ENCODE results near the gene INAFM1.
A peak's percentile ranks its signal among the peaks of the same experiment; 100 is the strongest.

Gene INAFM1

GRCh38 chr19:47274071-47274890 lies at the start of gene INAFM1:
INAFM1 (plus strand) TSS chr19:47274885; CDS start chr19:47274920, 35 bp downstream.
- Histone ChIP-seq H3K36me3 (ENCODE audit: control insufficient read depth in 1 of 2, insufficient read depth in 2 of 2, low read length in 2 of 2) (peaks cover 8 to 26% of the 10 kb centered on the region in 2 donors), H3K27ac (ENCODE audit: low read length) (peak within 1 kb of the TSS; percentile 99), H3K4me3 (ENCODE audit: low read depth in 1 of 2, low read length in 2 of 2) (peak within 1 kb of the TSS; percentile 72 to 86), H3K9me3 (ENCODE audit: control insufficient read depth in 1 of 2, low read length in 2 of 2) (no peaks in the 10 kb centered on the region), H3K4me1 (ENCODE audit: control insufficient read depth in 1 of 2, insufficient read depth in 2 of 2, low read length in 2 of 2) (peaks cover 6 to 24% of the 10 kb centered on the region in 2 donors), H3K27me3 (ENCODE audit: low read depth, low read length) (no peaks in the 10 kb centered on the region)

- H3K9me3 ChIP-seq (ENCODE audit: control insufficient read depth in 1 of 2, low read length in 2 of 2) = no peaks in the 10 kb centered on the region
- H3K36me3 ChIP-seq (ENCODE audit: control insufficient read depth in 1 of 2, insufficient read depth in 2 of 2, low read length in 2 of 2) = peaks cover 4 to 16% of the 10 kb centered on the region in 2 donors
- H3K4me3 ChIP-seq (ENCODE audit: low read depth in 1 of 2, low read length in 2 of 2) = peak overlapping the region; percentile 52 to 95
- H3K4me1 ChIP-seq (ENCODE audit: control insufficient read depth in 1 of 2, insufficient read depth in 2 of 2, low read length in 2 of 2) = peaks cover 0 to 24% of the 10 kb centered on the region in 2 donors
- no peaks in the 10 kb centered on the region for H3K27me3 ChIP-seq (ENCODE audit: low read depth, low read length)
- peak overlapping the region; percentile 95 for H3K27ac ChIP-seq (ENCODE audit: low read length)
These were observed 48.8 kb upstream of the INAFM1 start for GRCh38 chr19:47225746-47226425.

DNA sequence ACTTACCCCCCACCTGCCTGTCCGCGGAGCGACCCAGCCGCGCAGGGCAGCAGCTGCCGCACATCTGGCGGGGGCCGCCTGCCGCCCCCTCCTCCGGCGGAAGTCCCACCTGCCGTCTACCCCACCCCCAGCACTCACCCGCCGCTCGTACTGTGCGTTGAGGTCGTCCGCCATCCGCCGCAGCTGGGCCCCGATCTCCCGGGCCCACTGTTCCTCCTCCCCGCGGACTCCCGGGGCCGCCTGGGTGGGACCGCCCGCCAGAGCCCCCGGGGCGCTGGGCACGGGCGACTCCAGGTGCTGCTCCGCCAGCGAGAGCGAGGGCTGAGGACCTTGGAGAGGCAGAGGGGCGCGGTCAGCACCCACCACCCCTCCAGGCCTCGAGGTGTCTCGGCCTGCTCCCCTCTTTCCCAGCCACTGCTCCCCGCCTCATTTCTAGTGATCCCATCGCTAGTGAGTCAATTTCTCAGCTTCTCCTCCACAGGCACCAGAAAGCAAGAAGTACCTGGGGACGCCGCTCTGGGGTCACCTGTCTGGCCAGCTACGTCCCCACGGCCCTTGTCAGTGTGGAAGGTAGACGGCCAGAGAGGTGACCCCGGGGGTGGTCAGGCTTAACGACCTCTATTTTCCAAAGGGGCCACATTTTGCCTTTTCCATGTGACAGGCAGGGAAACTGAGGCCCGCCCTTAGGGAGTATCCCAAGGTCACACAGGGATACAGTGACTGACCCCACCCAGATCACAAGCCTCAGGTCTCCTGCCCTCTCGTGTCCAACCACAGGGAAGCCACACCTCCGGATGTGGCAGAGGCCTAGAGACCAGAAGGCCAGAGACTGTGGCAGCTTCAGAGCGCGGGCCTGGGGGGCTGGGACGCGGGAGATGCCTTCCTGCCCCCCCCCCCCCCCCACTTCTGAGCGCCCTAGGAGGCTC lies 48.0 kb upstream of the INAFM1 start:
- Histone ChIP-seq H3K4me3 (ENCODE audit: low read depth in 1 of 2, low read length in 2 of 2) (peak overlapping the region; percentile 52 to 95), H3K27me3 (ENCODE audit: low read depth, low read length) (no peaks in the 10 kb centered on the region), H3K36me3 (ENCODE audit: control insufficient read depth in 1 of 2, insufficient read depth in 2 of 2, low read length in 2 of 2) (peaks cover 4 to 8% of the 10 kb centered on the region in 2 donors), H3K4me1 (ENCODE audit: control insufficient read depth in 1 of 2, insufficient read depth in 2 of 2, low read length in 2 of 2) (peaks cover 4 to 27% of the 10 kb centered on the region in 2 donors), H3K9me3 (ENCODE audit: control insufficient read depth in 1 of 2, low read length in 2 of 2) (no peaks in the 10 kb centered on the region), H3K27ac (ENCODE audit: low read length) (peak overlapping the region; percentile 95)

DNA sequence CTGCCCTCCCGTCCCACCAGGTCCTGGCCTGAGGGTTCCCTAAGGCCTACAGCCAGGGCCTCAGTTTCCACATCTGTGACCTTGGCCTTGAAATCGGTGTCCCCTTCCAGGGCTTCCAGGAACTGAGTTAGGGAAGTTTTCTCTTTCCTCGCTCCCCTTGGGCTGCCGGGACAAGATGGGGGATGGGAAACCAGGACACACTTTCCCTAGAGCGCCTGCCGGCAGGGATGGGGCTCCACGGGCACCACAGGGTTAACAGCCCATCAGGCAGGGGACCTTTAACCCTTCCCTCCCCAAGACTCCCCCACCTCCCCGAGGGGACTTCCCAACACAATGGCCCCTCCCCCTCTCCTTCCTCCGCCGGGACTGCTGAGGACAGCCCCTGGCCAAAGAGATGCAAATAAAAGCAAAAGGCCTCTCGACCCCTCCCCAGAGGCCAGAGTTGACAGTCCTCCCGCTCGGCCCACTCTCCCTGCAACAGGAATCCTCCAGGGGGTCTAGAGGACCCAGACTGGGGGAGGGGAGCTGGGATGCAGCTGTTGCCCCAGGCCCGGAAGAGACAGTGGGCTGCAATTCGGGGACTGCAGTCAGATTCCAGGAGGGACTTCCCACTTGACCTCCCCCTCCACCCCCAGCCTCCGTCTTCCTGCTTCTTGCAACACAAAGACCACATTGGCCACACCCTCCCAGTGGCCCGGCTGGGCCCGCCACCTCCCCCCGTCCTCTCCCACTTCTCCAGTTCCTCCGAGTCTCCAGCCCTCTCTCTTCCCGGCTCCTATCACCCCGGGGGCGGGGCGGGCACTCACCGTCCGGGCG lies 47.1 kb upstream of the INAFM1 start:
- Histone ChIP-seq H3K9me3 (ENCODE audit: control insufficient read depth in 1 of 2, low read length in 2 of 2) (no peaks in the 10 kb centered on the region), H3K27ac (ENCODE audit: low read length) (peak overlapping the region; percentile 95), H3K4me1 (ENCODE audit: control insufficient read depth in 1 of 2, insufficient read depth in 2 of 2, low read length in 2 of 2) (peaks cover 9 to 28% of the 10 kb centered on the region in 2 donors), H3K36me3 (ENCODE audit: control insufficient read depth in 1 of 2, insufficient read depth in 2 of 2, low read length in 2 of 2) (peaks cover 0 to 6% of the 10 kb centered on the region in 2 donors), H3K27me3 (ENCODE audit: low read depth, low read length) (no peaks in the 10 kb centered on the region), H3K4me3 (ENCODE audit: low read depth in 1 of 2, low read length in 2 of 2) (peak overlapping the region; percentile 67 to 95)

DNA sequence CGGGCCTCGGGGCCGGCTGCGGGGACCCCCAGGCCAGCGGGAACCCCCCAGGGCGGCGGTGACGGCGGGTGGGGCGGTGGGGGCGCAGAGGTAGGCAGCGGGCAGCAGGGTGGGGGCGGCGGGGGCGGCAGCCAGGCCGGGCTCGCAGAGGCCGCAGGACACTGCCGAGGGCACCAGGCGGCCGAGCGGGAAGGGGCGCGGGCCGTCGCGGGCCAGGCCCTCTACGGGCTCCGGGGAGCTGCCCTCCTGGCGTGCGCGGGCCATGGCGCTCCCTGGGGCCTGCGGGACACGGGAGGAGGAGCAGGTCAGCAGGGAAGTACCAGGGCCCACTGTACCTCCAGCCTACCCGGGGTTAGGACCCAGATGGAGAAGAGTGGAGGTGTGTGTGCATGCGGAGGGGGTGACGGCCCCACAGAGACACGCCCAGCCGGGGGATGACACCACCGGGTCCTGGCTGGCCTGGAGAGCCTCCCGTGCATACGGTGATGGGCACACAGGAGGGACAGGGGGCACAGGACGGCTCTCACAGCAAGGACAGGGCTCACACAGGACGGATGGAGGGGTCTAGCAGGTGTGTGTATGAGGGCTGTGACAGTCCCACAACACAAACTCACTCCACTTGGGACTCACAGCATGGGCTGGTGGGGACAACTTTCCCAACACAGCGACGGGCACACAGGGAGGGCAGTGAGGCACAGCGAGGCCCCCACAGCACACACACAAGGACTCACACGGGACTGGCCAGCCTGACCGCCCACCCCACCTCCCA lies 46.3 kb upstream of the INAFM1 start:
- peaks cover 0 to 6% of the 10 kb centered on the region in 2 donors for H3K36me3 ChIP-seq (ENCODE audit: control insufficient read depth in 1 of 2, insufficient read depth in 2 of 2, low read length in 2 of 2)
- peak overlapping the region; percentile 67 to 95 for H3K4me3 ChIP-seq (ENCODE audit: low read depth in 1 of 2, low read length in 2 of 2)
- H3K27me3 ChIP-seq (ENCODE audit: low read depth, low read length) = no peaks in the 10 kb centered on the region
- H3K4me1 ChIP-seq (ENCODE audit: control insufficient read depth in 1 of 2, insufficient read depth in 2 of 2, low read length in 2 of 2) = peaks cover 11 to 28% of the 10 kb centered on the region in 2 donors
- H3K27ac ChIP-seq (ENCODE audit: low read length) = peak overlapping the region; percentile 58
- no peaks in the 10 kb centered on the region for H3K9me3 ChIP-seq (ENCODE audit: control insufficient read depth in 1 of 2, low read length in 2 of 2)

GRCh38 chr19:47228937-47229675 lies 45.6 kb upstream of the INAFM1 start:
- H3K36me3 ChIP-seq (ENCODE audit: control insufficient read depth in 1 of 2, insufficient read depth in 2 of 2, low read length in 2 of 2) = peaks cover 0 to 6% of the 10 kb centered on the region in 2 donors
- H3K27me3 ChIP-seq (ENCODE audit: low read depth, low read length) = no peaks in the 10 kb centered on the region
- peaks cover 11 to 28% of the 10 kb centered on the region in 2 donors for H3K4me1 ChIP-seq (ENCODE audit: control insufficient read depth in 1 of 2, insufficient read depth in 2 of 2, low read length in 2 of 2)
- peak overlapping the region; percentile 62 to 95 for H3K4me3 ChIP-seq (ENCODE audit: low read depth in 1 of 2, low read length in 2 of 2)
- H3K27ac ChIP-seq (ENCODE audit: low read length) = peak overlapping the region; percentile 58
- H3K9me3 ChIP-seq (ENCODE audit: control insufficient read depth in 1 of 2, low read length in 2 of 2) = no peaks in the 10 kb centered on the region

DNA sequence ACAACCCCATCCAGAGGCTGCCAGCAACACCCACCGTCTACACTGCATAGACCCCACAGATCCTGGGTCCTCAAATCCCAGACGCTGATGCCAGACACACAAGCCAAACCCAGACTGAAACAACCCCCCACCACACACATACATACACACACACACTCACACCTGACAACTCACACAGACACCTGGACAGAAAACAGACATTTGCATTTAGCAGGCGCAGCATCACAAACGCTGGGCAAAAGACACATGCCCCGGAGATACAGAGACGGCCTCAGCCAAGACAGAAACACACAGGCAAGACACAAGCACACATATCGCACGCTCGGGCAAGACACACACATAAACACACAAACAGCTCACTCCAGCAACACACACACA lies 45.0 kb upstream of the INAFM1 start:
- no peaks in the 10 kb centered on the region for H3K27me3 ChIP-seq (ENCODE audit: low read depth, low read length)
- peaks cover 11 to 28% of the 10 kb centered on the region in 2 donors for H3K4me1 ChIP-seq (ENCODE audit: control insufficient read depth in 1 of 2, insufficient read depth in 2 of 2, low read length in 2 of 2)
- H3K9me3 ChIP-seq (ENCODE audit: control insufficient read depth in 1 of 2, low read length in 2 of 2) = no peaks in the 10 kb centered on the region

DNA sequence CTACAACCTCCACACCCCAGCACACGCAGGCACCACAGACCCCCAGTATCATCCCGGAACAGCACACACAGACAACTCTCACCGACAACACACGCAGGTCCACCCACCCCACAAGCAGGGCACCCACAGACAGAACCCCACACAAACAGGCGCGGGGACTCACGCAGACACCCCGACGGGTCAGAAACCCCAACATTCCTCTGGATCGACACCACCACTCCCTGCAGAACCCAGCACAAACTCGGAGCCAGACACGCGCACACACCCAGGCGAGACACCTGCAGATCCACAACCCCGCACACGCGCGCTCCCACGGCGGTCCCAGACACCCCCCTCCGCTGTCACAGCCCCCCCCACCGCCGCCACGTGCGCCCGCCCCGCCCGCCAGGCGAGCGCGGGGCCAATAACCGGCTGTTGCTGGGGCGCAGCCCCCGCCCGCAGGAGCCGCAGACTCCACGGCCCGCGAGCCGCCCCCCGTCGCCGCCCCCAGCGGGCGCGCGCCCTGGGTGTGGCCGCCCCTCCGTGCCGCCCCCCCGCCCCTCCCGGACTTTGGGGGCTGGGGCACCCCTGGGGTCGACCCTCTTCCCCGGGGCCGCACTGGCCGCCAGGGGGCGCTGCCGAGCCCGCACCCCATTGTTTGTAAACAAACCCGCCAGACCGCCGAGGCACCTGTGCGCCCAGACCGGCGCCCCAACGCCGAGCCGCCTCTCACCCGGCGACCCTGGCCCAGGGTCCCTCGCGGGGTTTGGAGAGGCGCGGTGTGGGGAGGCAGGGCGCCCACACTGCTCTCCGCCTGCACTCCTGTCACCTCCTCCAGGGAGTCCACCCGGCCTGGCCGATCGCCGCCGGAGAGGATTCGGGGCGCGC lies 44.4 kb upstream of the INAFM1 start:
- peak overlapping the region; percentile 62 to 95 for H3K4me3 ChIP-seq (ENCODE audit: low read depth in 1 of 2, low read length in 2 of 2)
- H3K4me1 ChIP-seq (ENCODE audit: control insufficient read depth in 1 of 2, insufficient read depth in 2 of 2, low read length in 2 of 2) = peaks cover 11 to 28% of the 10 kb centered on the region in 2 donors
- peak overlapping the region; percentile 58 for H3K27ac ChIP-seq (ENCODE audit: low read length)
- H3K36me3 ChIP-seq (ENCODE audit: control insufficient read depth in 1 of 2, insufficient read depth in 2 of 2, low read length in 2 of 2) = peaks cover 0 to 6% of the 10 kb centered on the region in 2 donors
- H3K27me3 ChIP-seq (ENCODE audit: low read depth, low read length) = no peaks in the 10 kb centered on the region
- H3K9me3 ChIP-seq (ENCODE audit: control insufficient read depth in 1 of 2, low read length in 2 of 2) = no peaks in the 10 kb centered on the region

More for the DNA sequence above, 45.0 kb upstream of the INAFM1 start:
- peak overlapping the region; percentile 58 for H3K27ac ChIP-seq (ENCODE audit: low read length)
- H3K36me3 ChIP-seq (ENCODE audit: control insufficient read depth in 1 of 2, insufficient read depth in 2 of 2, low read length in 2 of 2) = peaks cover 0 to 6% of the 10 kb centered on the region in 2 donors
- H3K4me3 ChIP-seq (ENCODE audit: low read depth in 1 of 2, low read length in 2 of 2) = peak overlapping the region; percentile 62 to 95

DNA sequence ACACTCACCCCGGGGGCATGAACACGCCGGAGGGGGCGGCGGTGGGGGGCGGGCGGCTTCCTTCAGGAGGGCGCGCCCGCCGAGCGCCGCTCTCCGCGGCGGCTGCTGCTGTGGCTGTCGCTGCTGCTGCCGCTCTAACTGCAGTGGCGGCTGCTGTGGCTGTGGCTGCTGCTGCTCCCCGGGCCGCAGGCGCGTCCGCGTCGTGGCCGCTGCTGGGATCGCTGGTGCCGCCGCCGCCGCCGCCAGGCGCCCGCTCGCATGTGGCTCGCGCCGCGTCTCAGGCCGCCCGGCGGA lies 43.8 kb upstream of the INAFM1 start, which contains the start of gene BBC3:
TSS of gene BBC3 (minus strand) at position 279 of the 294 bp plus-strand sequence. CDS start 2,768 bp downstream, outside the sequence.
- Histone ChIP-seq H3K27me3 (ENCODE audit: low read depth, low read length) (no peaks in the 10 kb centered on the region), H3K36me3 (ENCODE audit: control insufficient read depth in 1 of 2, insufficient read depth in 2 of 2, low read length in 2 of 2) (peaks cover 0 to 6% of the 10 kb centered on the region in 2 donors), H3K27ac (ENCODE audit: low read length) (peak within 1 kb of the TSS; percentile 88), H3K9me3 (ENCODE audit: control insufficient read depth in 1 of 2, low read length in 2 of 2) (no peaks in the 10 kb centered on the region), H3K4me1 (ENCODE audit: control insufficient read depth in 1 of 2, insufficient read depth in 2 of 2, low read length in 2 of 2) (peaks cover 11 to 23% of the 10 kb centered on the region in 2 donors), H3K4me3 (ENCODE audit: low read depth in 1 of 2, low read length in 2 of 2) (peak within 1 kb of the TSS; percentile 62 to 95)

Data from muscle layer of duodenum (tissue), 2 donors.